Measurements from ENCODE around the gene ANKRD50. TPM values are rescaled to one million over a fixed set of nuclear protein-coding genes. Genes with fewer than 3 reads are reported as not detected.

The ANKRD50 gene
- total and polyA plus RNA-seq, 12 donors = 1.4 to 23.9 (median 9.5) TPM

DNA sequence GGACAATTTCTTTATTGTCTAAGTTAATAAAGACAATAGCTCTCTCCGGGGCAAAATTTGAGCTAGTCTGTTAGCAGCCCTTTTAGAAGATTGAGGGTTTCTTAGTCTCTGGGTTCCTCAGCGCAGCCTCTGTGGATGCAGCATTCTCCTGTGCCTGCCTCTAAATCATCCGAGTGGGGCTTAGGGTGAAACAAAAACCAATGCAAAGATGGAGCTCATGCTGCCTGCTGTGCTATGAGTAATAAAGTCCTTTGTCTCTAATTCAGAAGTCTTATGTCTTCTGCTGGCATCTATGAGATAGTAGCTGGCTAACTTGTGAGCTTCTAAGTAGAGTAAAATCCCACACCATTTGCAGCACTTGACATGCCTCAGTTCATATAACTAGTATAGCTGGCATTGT lies 67.9 kb downstream of the ANKRD50 start:
- Histone ChIP-seq H3K27me3 (no peaks in the 10 kb centered on the region), H3K27ac (no peak overlapping the region), H3K4me1 (replicated peaks in 1 of 2) (no peaks in the 10 kb centered on the region), H3K36me3 (replicated peaks in 1 of 2) (no peaks in the 10 kb centered on the region), H3K4me3 (no peak overlapping the region), H3K9me3 (replicated peaks in 1 of 3) (no peaks in the 10 kb centered on the region)
- intact Hi-C loops (cut with DNase I) = no loop called here
- 82 to 94% (median 89%) methylated on average over 3 of the region's 3 CpGs for WGBS, 4 donors
- DNase-seq = no peak
- TF ChIP-seq, protein P1, sequence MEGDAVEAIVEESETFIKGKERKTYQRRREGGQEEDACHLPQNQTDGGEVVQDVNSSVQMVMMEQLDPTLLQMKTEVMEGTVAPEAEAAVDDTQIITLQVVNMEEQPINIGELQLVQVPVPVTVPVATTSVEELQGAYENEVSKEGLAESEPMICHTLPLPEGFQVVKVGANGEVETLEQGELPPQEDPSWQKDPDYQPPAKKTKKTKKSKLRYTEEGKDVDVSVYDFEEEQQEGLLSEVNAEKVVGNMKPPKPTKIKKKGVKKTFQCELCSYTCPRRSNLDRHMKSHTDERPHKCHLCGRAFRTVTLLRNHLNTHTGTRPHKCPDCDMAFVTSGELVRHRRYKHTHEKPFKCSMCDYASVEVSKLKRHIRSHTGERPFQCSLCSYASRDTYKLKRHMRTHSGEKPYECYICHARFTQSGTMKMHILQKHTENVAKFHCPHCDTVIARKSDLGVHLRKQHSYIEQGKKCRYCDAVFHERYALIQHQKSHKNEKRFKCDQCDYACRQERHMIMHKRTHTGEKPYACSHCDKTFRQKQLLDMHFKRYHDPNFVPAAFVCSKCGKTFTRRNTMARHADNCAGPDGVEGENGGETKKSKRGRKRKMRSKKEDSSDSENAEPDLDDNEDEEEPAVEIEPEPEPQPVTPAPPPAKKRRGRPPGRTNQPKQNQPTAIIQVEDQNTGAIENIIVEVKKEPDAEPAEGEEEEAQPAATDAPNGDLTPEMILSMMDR (IDR thresholded peaks at IDR 0.05) = no peak
- TF ChIP-seq POLR2A (IDR thresholded peaks at IDR 0.05) = no peak

DNA sequence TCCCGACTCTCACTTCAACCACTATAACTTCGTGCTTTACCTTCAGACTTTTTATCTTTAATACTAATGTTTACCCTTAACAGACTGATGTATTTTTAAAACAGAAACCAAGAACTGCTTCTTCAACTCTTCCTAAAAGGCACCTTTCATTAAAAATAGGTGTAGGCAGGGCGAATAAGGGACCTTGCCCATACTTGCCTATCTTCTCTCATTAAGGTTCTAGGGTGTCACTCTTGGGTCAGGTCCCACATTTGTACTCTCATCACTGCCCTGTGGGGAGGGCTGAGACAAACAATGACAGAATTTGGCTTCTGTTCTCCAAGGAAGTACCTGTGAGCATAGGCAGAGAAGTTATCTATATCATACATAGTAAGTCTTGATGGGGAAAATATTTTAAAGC lies 69.7 kb downstream of the ANKRD50 start:
- intact Hi-C loops (cut with DNase I) = no loop called here
- TF ChIP-seq, protein P1 (IDR thresholded peaks at IDR 0.05) = no peak
- no peak for TF ChIP-seq POLR2A (IDR thresholded peaks at IDR 0.05)
- 90 to 95% (median 92%) methylated on average over 3 of the region's 3 CpGs for WGBS, 4 donors

DNA sequence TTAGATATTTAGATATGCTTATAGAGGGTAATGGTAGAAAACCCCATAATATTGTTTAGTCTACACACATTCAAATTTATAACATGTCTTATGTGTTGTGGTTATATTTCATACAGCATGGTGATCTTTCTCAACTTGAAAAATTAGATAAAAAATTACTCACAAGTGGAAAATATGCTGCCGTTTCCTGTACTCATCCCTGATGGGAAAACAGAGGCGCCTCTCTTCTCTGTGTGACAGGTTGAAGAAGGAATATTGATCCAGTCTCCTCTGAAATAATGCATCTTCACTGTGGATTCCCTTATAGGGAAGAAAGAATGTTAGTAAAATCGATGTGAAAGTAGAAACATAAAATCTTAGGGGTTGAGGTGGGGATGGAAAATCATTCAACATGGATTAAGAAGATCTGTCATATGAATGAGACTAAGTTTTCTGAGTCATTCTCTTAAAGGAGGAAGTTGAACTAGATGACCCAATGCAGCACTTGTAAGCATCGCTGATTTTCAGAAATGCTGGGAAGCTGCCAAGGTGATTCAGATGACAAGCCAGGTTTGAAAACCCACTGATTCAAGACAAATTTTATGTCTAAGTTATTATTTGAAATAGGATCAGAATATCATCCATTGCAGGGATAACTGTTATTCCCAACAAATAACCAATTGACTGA lies 70.7 kb downstream of the ANKRD50 start:
- peak in 5 of 7 donors; percentile 20 to 59 (median 51) for DNase-seq
- no peak for TF ChIP-seq POLR2A (IDR thresholded peaks at IDR 0.05)
- intact Hi-C loops (cut with DNase I) = no loop called here
- H3K27me3 ChIP-seq = no peaks in the 10 kb centered on the region
- no peak overlapping the region for H3K27ac ChIP-seq
- no peaks in the 10 kb centered on the region for H3K4me1 ChIP-seq (replicated peaks in 1 of 2)
- H3K9me3 ChIP-seq (replicated peaks in 1 of 3) = no peaks in the 10 kb centered on the region
- H3K4me3 ChIP-seq = no peak overlapping the region
- 51 to 67% (median 65%) methylated on average over 4 of the region's 4 CpGs for WGBS, 4 donors
- no peaks in the 10 kb centered on the region for H3K36me3 ChIP-seq (replicated peaks in 1 of 2)

More for the DNA sequence above, 69.7 kb downstream of the ANKRD50 start:
- H3K4me3 ChIP-seq = no peak overlapping the region
- H3K27me3 ChIP-seq = no peaks in the 10 kb centered on the region
- H3K4me1 ChIP-seq (replicated peaks in 1 of 2) = no peaks in the 10 kb centered on the region
- H3K36me3 ChIP-seq (replicated peaks in 1 of 2) = no peaks in the 10 kb centered on the region
- no peaks in the 10 kb centered on the region for H3K9me3 ChIP-seq (replicated peaks in 1 of 3)
- no peak for DNase-seq
- no peak overlapping the region for H3K27ac ChIP-seq

DNA sequence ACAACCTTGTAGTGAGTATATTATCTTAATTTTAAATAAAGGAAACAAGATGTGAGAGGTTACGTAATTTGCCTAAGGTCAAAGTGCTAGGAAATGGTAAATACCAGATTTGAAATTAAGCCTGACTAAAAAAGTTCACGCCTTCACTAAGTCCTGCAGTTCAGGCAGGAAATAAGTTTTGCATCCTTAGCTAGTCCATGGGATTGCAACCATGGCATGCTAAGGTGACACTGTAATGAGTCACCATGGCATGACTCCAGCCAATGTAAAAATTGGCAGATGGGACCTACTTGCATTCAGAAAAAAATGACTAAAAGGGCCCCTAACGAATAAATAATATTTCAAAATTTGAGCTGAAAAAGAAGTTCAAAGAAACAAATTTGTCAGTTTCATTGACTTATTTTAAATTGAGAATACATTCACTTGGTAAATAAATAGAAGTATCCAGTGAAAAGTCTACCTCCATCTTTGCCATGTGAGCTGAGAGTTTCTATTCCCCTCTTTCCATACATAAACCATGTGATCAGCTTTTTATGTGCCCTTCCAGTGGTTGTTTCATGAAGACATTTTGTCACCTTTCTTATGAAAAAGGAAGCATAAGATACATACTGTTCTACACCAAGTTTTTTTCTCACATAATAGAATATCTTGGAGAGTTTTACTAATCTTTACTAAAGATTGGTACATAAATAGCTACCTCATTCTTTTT lies 72.4 kb downstream of the ANKRD50 start:
- 58 to 76% (median 60%) methylated on average over 3 of the region's 3 CpGs for WGBS, 4 donors
- Histone ChIP-seq H3K9me3 (replicated peaks in 1 of 3) (no peaks in the 10 kb centered on the region), H3K36me3 (replicated peaks in 1 of 2) (no peaks in the 10 kb centered on the region), H3K27ac (no peak overlapping the region), H3K4me3 (no peak overlapping the region), H3K27me3 (no peaks in the 10 kb centered on the region), H3K4me1 (replicated peaks in 1 of 2) (no peaks in the 10 kb centered on the region)
- intact Hi-C loops (cut with DNase I) = no loop called here
- TF ChIP-seq, protein P1 (IDR thresholded peaks at IDR 0.05) = no peak
- no peak for TF ChIP-seq POLR2A (IDR thresholded peaks at IDR 0.05)
- DNase-seq = peak; percentile 18 to 62 (median 45)
